Measurements from ENCODE around the gene OOSP3. TPM values are rescaled to one million over a fixed set of nuclear protein-coding genes. Genes with fewer than 3 reads are reported as not detected.
"Not testable (repeated sequence)": the region's sequence is repeated elsewhere in the genome, so short reads cannot be mapped to it uniquely, and the experiment has no call there.

Gene OOSP3
- total RNA-seq, 4 donors from 2014 or later = not detected

DNA sequence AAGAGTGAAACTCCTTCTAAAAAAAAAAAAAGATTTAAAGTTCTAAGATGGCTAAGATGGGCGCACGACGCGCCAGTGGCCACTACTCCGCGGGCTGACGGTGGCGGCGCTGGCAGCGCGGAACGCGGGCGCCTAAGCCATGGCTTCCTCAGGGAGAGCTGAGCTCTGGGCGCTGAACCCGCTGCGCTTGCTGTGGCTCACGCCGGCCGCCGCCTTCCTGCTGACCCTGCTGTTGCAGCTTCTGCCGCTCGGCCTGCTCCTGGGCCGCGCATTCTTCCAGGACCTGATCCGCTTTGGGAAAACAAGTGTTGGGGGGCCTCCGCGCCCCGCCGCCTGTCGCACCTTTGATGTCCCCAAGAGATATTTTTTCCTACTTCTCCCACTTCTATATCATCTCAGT, 19.5 kb downstream of the OOSP3 start:
- no peak overlapping the region for H3K4me3 ChIP-seq
- H3K27ac ChIP-seq (replicated peaks in 1 of 4) = no peak overlapping the region
- TF ChIP-seq EP300 (IDR thresholded peaks at IDR 0.05) (no peak), POLR2A (IDR thresholded peaks at IDR 0.05; ENCODE audit: low read depth) (no peak), POLR2AphosphoS5 (IDR thresholded peaks at IDR 0.05) (no peak)
- TF ChIP-seq, protein P1, sequence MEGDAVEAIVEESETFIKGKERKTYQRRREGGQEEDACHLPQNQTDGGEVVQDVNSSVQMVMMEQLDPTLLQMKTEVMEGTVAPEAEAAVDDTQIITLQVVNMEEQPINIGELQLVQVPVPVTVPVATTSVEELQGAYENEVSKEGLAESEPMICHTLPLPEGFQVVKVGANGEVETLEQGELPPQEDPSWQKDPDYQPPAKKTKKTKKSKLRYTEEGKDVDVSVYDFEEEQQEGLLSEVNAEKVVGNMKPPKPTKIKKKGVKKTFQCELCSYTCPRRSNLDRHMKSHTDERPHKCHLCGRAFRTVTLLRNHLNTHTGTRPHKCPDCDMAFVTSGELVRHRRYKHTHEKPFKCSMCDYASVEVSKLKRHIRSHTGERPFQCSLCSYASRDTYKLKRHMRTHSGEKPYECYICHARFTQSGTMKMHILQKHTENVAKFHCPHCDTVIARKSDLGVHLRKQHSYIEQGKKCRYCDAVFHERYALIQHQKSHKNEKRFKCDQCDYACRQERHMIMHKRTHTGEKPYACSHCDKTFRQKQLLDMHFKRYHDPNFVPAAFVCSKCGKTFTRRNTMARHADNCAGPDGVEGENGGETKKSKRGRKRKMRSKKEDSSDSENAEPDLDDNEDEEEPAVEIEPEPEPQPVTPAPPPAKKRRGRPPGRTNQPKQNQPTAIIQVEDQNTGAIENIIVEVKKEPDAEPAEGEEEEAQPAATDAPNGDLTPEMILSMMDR (IDR thresholded peaks at IDR 0.05) = no peak
- no peaks in the 10 kb centered on the region for H3K9me3 ChIP-seq
- DNase-seq (ENCODE audit: extremely low spot score) = no peak
- H3K27me3 ChIP-seq = no peaks in the 10 kb centered on the region
- H3K4me1 ChIP-seq = no peaks in the 10 kb centered on the region
- intact Hi-C loops (cut with DNase I) = no loop called here
- no peaks in the 10 kb centered on the region for H3K36me3 ChIP-seq
- 95% methylated on average over 30 of the region's 31 CpGs for WGBS

DNA sequence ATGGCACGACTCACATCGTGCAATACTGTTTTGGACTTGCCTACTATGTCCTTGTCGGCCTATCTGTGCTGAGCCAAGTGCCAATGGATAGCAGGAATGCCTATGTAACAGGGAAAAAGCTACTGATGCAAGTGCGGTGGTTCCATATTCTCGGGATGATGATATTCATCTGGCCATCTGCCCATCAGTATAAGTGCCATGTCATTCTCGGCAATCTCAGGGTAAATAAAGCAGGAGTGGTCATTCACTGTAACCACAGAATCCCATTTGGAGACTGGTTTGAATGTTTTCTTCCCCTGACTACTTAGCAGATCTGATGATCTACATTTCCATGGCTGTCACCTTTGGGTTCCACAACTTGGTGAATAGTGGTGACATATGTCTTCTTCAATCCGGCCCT, 20.1 kb downstream of the OOSP3 start:
- Histone ChIP-seq H3K4me1 (no peaks in the 10 kb centered on the region), H3K27ac (replicated peaks in 1 of 4) (no peak overlapping the region)
- intact Hi-C loops (cut with DNase I) = no loop called here

DNA sequence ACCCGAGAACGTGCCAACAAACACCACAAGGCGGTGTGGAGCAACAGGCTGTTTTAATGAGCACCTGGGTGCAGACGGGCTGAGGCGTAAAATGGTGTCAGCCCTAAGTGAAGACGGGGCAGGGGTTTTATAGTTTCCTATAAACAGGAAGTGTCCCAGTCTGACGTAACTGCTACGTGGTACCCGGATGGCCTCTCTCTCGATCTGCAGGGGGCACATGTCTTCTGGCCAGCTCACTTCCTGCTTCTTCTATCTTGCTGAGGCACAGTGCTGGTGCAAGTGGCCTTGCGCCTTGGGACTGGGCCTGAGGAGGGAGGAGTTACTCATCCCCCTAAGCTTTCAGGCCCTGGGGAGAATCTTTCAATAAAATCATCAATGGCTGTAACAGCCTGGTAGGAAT, 20.9 kb downstream of the OOSP3 start:
- WGBS = 84% methylated on average over 7 of the region's 11 CpGs
- TF ChIP-seq EP300 (IDR thresholded peaks at IDR 0.05) = no peak
- no peak for TF ChIP-seq POLR2AphosphoS5 (IDR thresholded peaks at IDR 0.05)
- TF ChIP-seq, protein P1 (IDR thresholded peaks at IDR 0.05) = no peak
- no peak for TF ChIP-seq POLR2A (IDR thresholded peaks at IDR 0.05; ENCODE audit: low read depth)
- intact Hi-C loops (cut with DNase I) = no loop called here
- Histone ChIP-seq H3K9me3 (no peaks in the 10 kb centered on the region), H3K4me3 (no peak overlapping the region), H3K4me1 (no peaks in the 10 kb centered on the region), H3K27me3 (no peaks in the 10 kb centered on the region), H3K36me3 (no peaks in the 10 kb centered on the region), H3K27ac (replicated peaks in 1 of 4) (no peak overlapping the region)
- no peak for DNase-seq (ENCODE audit: extremely low spot score)

More for the DNA sequence above, 20.1 kb downstream of the OOSP3 start:
- Histone ChIP-seq H3K9me3 (no peaks in the 10 kb centered on the region), H3K27me3 (no peaks in the 10 kb centered on the region), H3K36me3 (no peaks in the 10 kb centered on the region), H3K4me3 (no peak overlapping the region)
- TF ChIP-seq, protein P1 (IDR thresholded peaks at IDR 0.05) = no peak
- TF ChIP-seq POLR2A (IDR thresholded peaks at IDR 0.05; ENCODE audit: low read depth) = no peak
- TF ChIP-seq POLR2AphosphoS5 (IDR thresholded peaks at IDR 0.05) = no peak
- no peak for TF ChIP-seq EP300 (IDR thresholded peaks at IDR 0.05)
- 86% methylated on average over 7 of the region's 7 CpGs for WGBS
- DNase-seq (ENCODE audit: extremely low spot score) = no peak

DNA sequence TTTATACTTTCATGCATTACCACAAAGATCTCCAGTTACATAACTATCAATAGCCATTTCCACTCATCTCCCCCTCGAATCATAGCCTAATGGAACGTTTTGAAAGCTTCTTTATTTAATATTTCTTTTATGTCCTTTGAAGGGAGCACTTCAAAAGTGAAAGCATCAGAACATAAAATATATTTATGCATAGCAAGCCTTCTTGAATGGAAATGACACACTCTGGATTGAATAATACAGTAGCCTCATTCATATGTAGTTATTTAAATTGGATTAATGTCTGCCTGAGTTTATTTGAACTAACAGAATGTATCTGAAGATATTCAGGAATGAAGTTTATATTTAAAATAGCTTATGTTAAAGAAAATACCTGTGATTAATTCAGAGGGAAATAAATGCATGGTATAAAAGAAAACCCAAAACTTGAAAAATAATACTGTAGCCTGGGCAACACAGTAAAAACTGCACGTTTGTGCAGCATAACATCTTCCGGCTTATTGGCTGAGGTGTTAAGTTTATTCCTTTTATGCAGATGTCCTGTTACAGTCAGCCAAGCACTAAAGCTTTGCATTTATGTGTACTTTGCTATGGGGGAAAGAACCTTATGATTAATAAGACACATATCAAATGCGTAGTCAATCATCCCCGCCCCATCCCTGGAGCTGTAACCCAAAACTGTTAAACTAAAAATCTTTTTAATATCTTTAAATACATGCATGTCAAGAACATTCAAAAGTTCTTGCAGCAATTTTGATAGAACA, 22.0 kb downstream of the OOSP3 start:
- WGBS = 58% methylated on average over 6 of the region's 6 CpGs

DNA sequence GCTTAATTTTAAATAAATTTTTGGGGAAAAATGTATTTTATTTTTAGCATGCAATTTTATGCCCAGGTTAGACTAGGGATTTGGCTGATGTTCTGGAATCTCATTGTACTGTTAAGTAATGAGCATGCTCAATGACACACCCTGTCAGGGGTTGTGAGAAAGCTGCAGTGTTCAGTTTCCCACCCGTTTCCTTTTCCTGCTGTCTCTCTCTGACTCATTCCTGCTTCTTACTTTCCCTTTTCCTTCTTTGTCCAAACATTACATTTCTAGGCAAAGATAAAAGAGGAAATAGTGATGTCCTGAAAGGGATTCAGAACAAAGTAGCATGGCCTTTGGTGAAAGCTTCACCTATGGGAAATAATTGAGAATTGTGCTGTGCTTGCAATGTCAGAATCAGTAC, 22.7 kb downstream of the OOSP3 start:
- no peaks in the 10 kb centered on the region for H3K27me3 ChIP-seq
- intact Hi-C loops (cut with DNase I) = no loop called here
- no peak for TF ChIP-seq POLR2A (IDR thresholded peaks at IDR 0.05; ENCODE audit: low read depth)
- no peak for TF ChIP-seq EP300 (IDR thresholded peaks at IDR 0.05)
- TF ChIP-seq, protein P1 (IDR thresholded peaks at IDR 0.05) = no peak
- no peak for TF ChIP-seq POLR2AphosphoS5 (IDR thresholded peaks at IDR 0.05)
- DNase-seq (ENCODE audit: extremely low spot score) = no peak
- no peaks in the 10 kb centered on the region for H3K4me1 ChIP-seq
- no peaks in the 10 kb centered on the region for H3K9me3 ChIP-seq
- no peaks in the 10 kb centered on the region for H3K36me3 ChIP-seq
- no peak overlapping the region for H3K27ac ChIP-seq (replicated peaks in 1 of 4)
- 39% methylated on average over 1 of the region's 1 CpG for WGBS
- H3K4me3 ChIP-seq = no peak overlapping the region

More for the DNA sequence above, 22.0 kb downstream of the OOSP3 start:
- TF ChIP-seq EP300 (IDR thresholded peaks at IDR 0.05) = no peak
- H3K4me3 ChIP-seq = no peak overlapping the region
- H3K36me3 ChIP-seq = no peaks in the 10 kb centered on the region
- intact Hi-C loops (cut with DNase I) = no loop called here
- no peaks in the 10 kb centered on the region for H3K4me1 ChIP-seq
- no peaks in the 10 kb centered on the region for H3K27me3 ChIP-seq
- DNase-seq (ENCODE audit: extremely low spot score) = no peak
- H3K9me3 ChIP-seq = no peaks in the 10 kb centered on the region
- H3K27ac ChIP-seq (replicated peaks in 1 of 4) = no peak overlapping the region

DNA sequence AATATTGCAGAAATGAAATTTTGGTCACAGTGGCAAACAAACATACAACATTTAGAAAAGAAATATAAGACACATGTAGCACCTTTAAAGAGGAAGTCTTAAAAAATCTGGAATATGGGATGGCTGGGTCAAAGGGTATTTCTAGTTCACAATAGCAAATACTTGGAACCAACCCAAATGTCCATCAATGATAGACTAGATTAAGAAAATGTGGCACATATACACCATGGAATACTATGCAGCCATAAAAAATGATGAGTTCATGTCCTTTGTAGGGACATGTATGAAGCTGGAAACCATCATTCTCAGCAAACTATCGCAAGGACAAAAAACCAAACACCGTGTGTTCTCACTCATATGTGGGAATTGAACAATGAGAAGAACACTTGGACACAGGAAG, 25.0 kb downstream of the OOSP3 start:
- H3K36me3 ChIP-seq; intact Hi-C loops (cut with DNase I); DNase-seq (ENCODE audit: extremely low spot score); H3K9me3 ChIP-seq; H3K27me3 ChIP-seq; H3K4me1 ChIP-seq; H3K27ac ChIP-seq (replicated peaks in 1 of 4); H3K4me3 ChIP-seq: not testable (repeated sequence)
- 94% methylated on average over 2 of the region's 2 CpGs for WGBS

Measured in esophagus muscularis mucosa (tissue), 4 donors.